ENCODE data around the gene PIM1. TPM values are rescaled to one million over a fixed set of nuclear protein-coding genes. Genes with fewer than 3 reads are reported as not detected.
A peak's percentile ranks its signal among the peaks of the same experiment; 100 is the strongest.

Gene PIM1
- polyA plus RNA-seq, 1 experiment = 35.3 TPM

GRCh38 chr6:37171201-37171969, 1.4 kb downstream of the PIM1 start:
- POLR2A ChIA-PET = interaction anchor here (0.6 to 4.0 kb wide), 11 partner anchors 27 to 150 kb away, joined by 3 to 49 read pairs (median 5); no protein-coding TSS in a partner anchor
- TF ChIP-seq, protein P1, sequence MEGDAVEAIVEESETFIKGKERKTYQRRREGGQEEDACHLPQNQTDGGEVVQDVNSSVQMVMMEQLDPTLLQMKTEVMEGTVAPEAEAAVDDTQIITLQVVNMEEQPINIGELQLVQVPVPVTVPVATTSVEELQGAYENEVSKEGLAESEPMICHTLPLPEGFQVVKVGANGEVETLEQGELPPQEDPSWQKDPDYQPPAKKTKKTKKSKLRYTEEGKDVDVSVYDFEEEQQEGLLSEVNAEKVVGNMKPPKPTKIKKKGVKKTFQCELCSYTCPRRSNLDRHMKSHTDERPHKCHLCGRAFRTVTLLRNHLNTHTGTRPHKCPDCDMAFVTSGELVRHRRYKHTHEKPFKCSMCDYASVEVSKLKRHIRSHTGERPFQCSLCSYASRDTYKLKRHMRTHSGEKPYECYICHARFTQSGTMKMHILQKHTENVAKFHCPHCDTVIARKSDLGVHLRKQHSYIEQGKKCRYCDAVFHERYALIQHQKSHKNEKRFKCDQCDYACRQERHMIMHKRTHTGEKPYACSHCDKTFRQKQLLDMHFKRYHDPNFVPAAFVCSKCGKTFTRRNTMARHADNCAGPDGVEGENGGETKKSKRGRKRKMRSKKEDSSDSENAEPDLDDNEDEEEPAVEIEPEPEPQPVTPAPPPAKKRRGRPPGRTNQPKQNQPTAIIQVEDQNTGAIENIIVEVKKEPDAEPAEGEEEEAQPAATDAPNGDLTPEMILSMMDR (IDR thresholded peaks at IDR 0.05; ENCODE audit: low read depth, low read length) = no peak
- Histone ChIP-seq H3K27ac (ENCODE audit: low read depth, low read length) (peak overlapping the region; percentile 88), H3K27me3 (ENCODE audit: control insufficient read depth, insufficient read depth, low read length) (no peaks in the 10 kb centered on the region), H3K4me3 (ENCODE audit: low read depth, low read length) (peak overlapping the region; percentile 95), H3K9me3 (ENCODE audit: control insufficient read depth, insufficient read depth, low read length) (peaks cover 7% of the 10 kb centered on the region; the same call in 1 of the 2 replicates)
- CTCF ChIA-PET = interaction anchor here (0.6 to 4.7 kb wide), 18 partner anchors 10 to 406 kb away, joined by 3 to 92 read pairs (median 6); no protein-coding TSS in a partner anchor
- no peak for DNase-seq (ENCODE audit: low read depth, low spot score)

DNA sequence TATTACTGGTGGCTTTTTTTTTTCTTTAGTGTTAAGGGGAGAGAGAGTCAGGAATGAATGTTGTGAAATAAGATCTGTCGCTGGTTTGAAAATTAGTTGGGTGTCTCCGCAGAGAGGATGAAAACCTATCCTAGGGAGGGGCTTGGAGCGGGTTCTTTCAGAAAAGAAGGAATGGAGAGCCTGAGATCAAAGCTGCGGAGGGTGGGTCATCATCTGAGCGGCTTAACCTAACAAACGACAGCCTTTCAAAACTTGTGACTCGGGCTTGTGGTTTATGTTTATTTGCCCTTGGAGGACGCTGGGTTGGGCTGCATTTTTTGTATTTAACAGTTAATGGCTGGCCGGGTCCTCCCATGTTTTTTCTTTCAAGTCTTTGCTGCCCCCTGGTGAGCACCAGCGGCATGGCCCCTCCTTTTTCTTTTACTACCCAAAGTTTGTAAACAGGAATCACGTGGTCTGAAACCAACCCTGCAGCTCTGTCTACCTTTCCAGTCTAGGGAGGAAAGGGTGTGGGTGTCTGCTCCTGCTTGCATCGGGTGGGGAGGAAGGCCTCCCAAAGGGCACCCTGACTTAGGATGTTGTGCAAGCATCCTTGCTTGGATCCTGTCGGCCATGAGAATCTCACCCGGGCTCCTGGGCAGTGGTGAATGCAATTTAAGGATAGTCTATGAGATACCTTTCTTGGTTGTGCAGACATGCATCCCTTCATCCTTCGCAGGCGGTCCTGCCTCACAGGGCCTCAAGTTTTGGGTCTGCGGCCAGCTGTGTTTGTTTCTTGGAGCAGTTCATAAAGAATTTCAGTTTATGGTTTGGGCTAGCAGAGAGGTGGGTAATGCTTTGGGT, 2.2 kb downstream of the PIM1 start:
- CTCF ChIA-PET = interaction anchor here (0.6 to 4.7 kb wide), 19 partner anchors 14 to 413 kb away, joined by 3 to 92 read pairs (median 5); no protein-coding TSS in a partner anchor
- peak; percentile 86 for DNase-seq (ENCODE audit: low read depth, low spot score)
- Histone ChIP-seq H3K27ac (ENCODE audit: low read depth, low read length) (peak overlapping the region; percentile 88), H3K9me3 (ENCODE audit: control insufficient read depth, insufficient read depth, low read length) (peaks cover 7% of the 10 kb centered on the region; the same call in 1 of the 2 replicates), H3K4me3 (ENCODE audit: low read depth, low read length) (peak overlapping the region; percentile 95), H3K27me3 (ENCODE audit: control insufficient read depth, insufficient read depth, low read length) (no peaks in the 10 kb centered on the region)
- POLR2A ChIA-PET = interaction anchor here (0.6 to 4.0 kb wide), 7 partner anchors 28 to 151 kb away, joined by 3 to 20 read pairs (median 5); no protein-coding TSS in a partner anchor
- TF ChIP-seq, protein P1 (IDR thresholded peaks at IDR 0.05; ENCODE audit: low read depth, low read length) = peak; percentile 96

- CTCF ChIA-PET = interaction anchor here (0.7 to 4.7 kb wide), 18 partner anchors 13 to 414 kb away, joined by 3 to 92 read pairs (median 6); no protein-coding TSS in a partner anchor
- DNase-seq (ENCODE audit: low read depth, low spot score) = no peak
- Histone ChIP-seq H3K27me3 (ENCODE audit: control insufficient read depth, insufficient read depth, low read length) (no peaks in the 10 kb centered on the region), H3K4me3 (ENCODE audit: low read depth, low read length) (peak overlapping the region; percentile 95), H3K9me3 (ENCODE audit: control insufficient read depth, insufficient read depth, low read length) (peaks cover 7% of the 10 kb centered on the region; the same call in 1 of the 2 replicates), H3K27ac (ENCODE audit: low read depth, low read length) (no peak overlapping the region)
- POLR2A ChIA-PET = interaction anchor here (1.5 to 4.0 kb wide), 3 partner anchors 29 to 122 kb away, joined by 5 to 20 read pairs (median 10); no protein-coding TSS in a partner anchor
- TF ChIP-seq, protein P1 (IDR thresholded peaks at IDR 0.05; ENCODE audit: low read depth, low read length) = no peak
Observed at GRCh38 chr6:37172912-37173492, 3.0 kb downstream of the PIM1 start.

DNA sequence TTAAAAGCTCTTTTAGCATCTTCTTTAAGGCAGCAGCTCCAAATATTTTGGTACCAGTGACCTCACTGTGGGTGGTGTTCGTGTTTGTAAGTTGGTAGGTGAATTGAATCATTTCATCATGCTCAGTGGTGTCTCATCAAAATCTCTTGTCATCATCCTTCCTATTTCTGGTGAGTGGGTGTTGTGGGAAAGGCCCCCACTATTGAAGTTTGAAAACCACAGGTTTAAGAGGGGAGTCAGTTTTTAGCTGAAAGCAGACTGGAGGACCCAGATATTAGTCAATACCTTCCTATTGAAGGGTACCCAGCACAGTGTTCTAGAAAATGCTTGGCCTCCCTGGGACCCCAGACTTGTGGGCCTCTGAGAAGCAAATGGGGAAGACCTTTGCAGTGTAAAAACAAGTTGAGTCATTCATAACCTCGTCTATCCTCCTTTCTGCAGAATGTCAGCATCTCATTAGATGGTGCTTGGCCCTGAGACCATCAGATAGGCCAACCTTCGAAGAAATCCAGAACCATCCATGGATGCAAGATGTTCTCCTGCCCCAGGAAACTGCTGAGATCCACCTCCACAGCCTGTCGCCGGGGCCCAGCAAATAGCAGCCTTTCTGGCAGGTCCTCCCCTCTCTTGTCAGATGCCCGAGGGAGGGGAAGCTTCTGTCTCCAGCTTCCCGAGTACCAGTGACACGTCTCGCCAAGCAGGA, 3.7 kb downstream of the PIM1 start:
- DNase-seq (ENCODE audit: low read depth, low spot score) = no peak
- H3K27ac ChIP-seq (ENCODE audit: low read depth, low read length) = no peak overlapping the region
- ChIA-PET POLR2A (no interaction called here), CTCF (interaction anchor here (1.8 to 4.7 kb wide), 9 partner anchors 14 to 408 kb away, joined by 4 to 92 read pairs (median 36); no protein-coding TSS in a partner anchor)
- TF ChIP-seq, protein P1 (IDR thresholded peaks at IDR 0.05; ENCODE audit: low read depth, low read length) = no peak
- no peaks in the 10 kb centered on the region for H3K27me3 ChIP-seq (ENCODE audit: control insufficient read depth, insufficient read depth, low read length)
- peaks cover 7% of the 10 kb centered on the region; the same call in 1 of the 2 replicates for H3K9me3 ChIP-seq (ENCODE audit: control insufficient read depth, insufficient read depth, low read length)
- peak overlapping the region; percentile 95 for H3K4me3 ChIP-seq (ENCODE audit: low read depth, low read length)
